Neural cell (in vitro differentiated cells): Measurements from ENCODE around the gene BTG1. TPM values are rescaled to one million over a fixed set of nuclear protein-coding genes. Genes with fewer than 3 reads are reported as not detected.

Source experiments
- H2AFZ ChIP-seq: fragments of 200-600, 300-800 bp; sonication (generic), shearing (Covaris generic); 2 replicates; pipeline ENCODE4 v1.6.0; 2014; ENCODE audit warnings: low read depth, mild to moderate bottlenecking, antibody characterized with exemption, low read length, moderate library complexity
- H3F3A ChIP-seq: fragments of 200-600 bp; shearing (Covaris generic); 2 replicates; pipeline ENCODE4 v1.6.1; 2016; ENCODE audit warnings: mild to moderate bottlenecking, moderate library complexity, mixed read lengths, antibody characterized with exemption, low read length; ENCODE audit not compliant: insufficient read depth, poor library complexity, severe bottlenecking
- H3K27ac ChIP-seq: fragments of 200-600, 300-800 bp; sonication (generic), shearing (Covaris generic); 2 replicates; pipeline ENCODE4 v1.5.1; 2014; ENCODE audit warnings: mild to moderate bottlenecking, low read length, moderate library complexity
- H3K27me3 ChIP-seq: fragments of 300-800, 200-600 bp; sonication (generic), shearing (Covaris generic); 2 replicates; pipeline ENCODE4 v1.6.0; 2014; ENCODE audit warnings: mild to moderate bottlenecking, low read depth, low read length, moderate library complexity; ENCODE audit not compliant: insufficient read depth
- H3K36me3 ChIP-seq: fragments of 300-800, 200-600 bp; sonication (generic), shearing (Covaris generic); 2 replicates; pipeline ENCODE4 v1.5.1; 2014; ENCODE audit warnings: mild to moderate bottlenecking, antibody characterized with exemption, low read length, moderate library complexity; ENCODE audit not compliant: insufficient read depth
- H3K4me2 ChIP-seq: fragments of 300-800, 200-600 bp; sonication (generic), shearing (Covaris generic); 2 replicates; pipeline ENCODE4 v1.6.0; 2014; ENCODE audit warnings: mild to moderate bottlenecking, low read length
- H3K4me3 ChIP-seq: fragments of 300-800, 200-600 bp; sonication (generic), shearing (Covaris generic); 2 replicates; pipeline ENCODE4 v1.5.1; 2014; ENCODE audit warnings: mild to moderate bottlenecking, low read length, moderate library complexity
- H3K79me2 ChIP-seq: fragments of 200-600 bp; shearing (Covaris generic); replicated peaks from 2 replicates; pipeline ENCODE4 v1.6.0; 2014; ENCODE audit warnings: mild to moderate bottlenecking, low read length, moderate library complexity; ENCODE audit not compliant: insufficient read depth
- H3K9ac ChIP-seq: fragments of 300-800, 200-600 bp; sonication (generic), shearing (Covaris generic); 2 replicates; pipeline ENCODE4 v1.6.1; 2016; ENCODE audit warnings: mild to moderate bottlenecking, low read length, mixed read lengths
- H3K9me2 ChIP-seq: fragments of 200-600 bp; shearing (Covaris generic); 2 replicates; pipeline ENCODE4 v1.6.1; 2016; ENCODE audit warnings: mild to moderate bottlenecking, low read length, mixed read lengths; ENCODE audit not compliant: insufficient read depth
- H3K9me3 ChIP-seq: fragments of 200-600, 300-800 bp; sonication (generic), shearing (Covaris generic); 2 replicates; pipeline ENCODE4 v1.6.1; 2016; ENCODE audit warnings: mild to moderate bottlenecking, mixed run types, low read length, moderate library complexity, mixed read lengths
- H4K20me1 ChIP-seq: fragments of 200-600 bp; shearing (Covaris generic); 2 replicates; pipeline ENCODE4 v1.6.1; 2016; ENCODE audit warnings: mild to moderate bottlenecking, mixed run types; ENCODE audit not compliant: insufficient read depth
- EP300 ChIP-seq: fragments of 450-650 bp; conservative IDR thresholded peaks from 2 replicates; pipeline ENCODE4 v1.6.1; 2014; ENCODE audit warnings: antibody characterized with exemption, mild to moderate bottlenecking, moderate library complexity; ENCODE audit not compliant: poor library complexity, severe bottlenecking
- EZH2 ChIP-seq: fragments of 200-600, 300-800 bp; shearing (Covaris generic), sonication (generic); IDR thresholded peaks from 2 replicates; pipeline ENCODE4 v1.6.1; 2014; ENCODE audit warnings: antibody characterized with exemption, low read length, borderline replicate concordance, mild to moderate bottlenecking; ENCODE audit not compliant: insufficient read depth, poor library complexity, severe bottlenecking
- MXI1 ChIP-seq: fragments of 450-650 bp; conservative IDR thresholded peaks from 2 replicates; pipeline ENCODE4 v1.6.1; 2014; ENCODE audit warnings: antibody characterized with exemption, mild to moderate bottlenecking; ENCODE audit not compliant: poor library complexity, severe bottlenecking
- POLR2AphosphoS5 ChIP-seq: IDR thresholded peaks from 2 replicates; pipeline ENCODE4 v1.6.1; 2012
- RAD21 ChIP-seq: fragments of 450-650 bp; conservative IDR thresholded peaks from 2 replicates; pipeline ENCODE4 v1.6.1; 2014; ENCODE audit warnings: antibody characterized with exemption, mild to moderate bottlenecking, moderate library complexity
- SMC3 ChIP-seq: fragments of 450-650 bp; conservative IDR thresholded peaks from 2 replicates; pipeline ENCODE4 v1.6.1; 2014; ENCODE audit warnings: antibody characterized with exemption, mild to moderate bottlenecking, moderate library complexity; ENCODE audit not compliant: poor library complexity
- TAF1 ChIP-seq: IDR thresholded peaks from 2 replicates; pipeline ENCODE4 v1.6.1; 2012; ENCODE audit warnings: low read depth
- polyA plus RNA-seq: library from polyadenylated mRNA; depleted of rRNA; stranded (reverse); fragments of >200 nt; gene quantifications from 2 replicates; pipeline ENCODE4 v1.2.3, GENCODE V29; 2014
- TF ChIP-seq, protein P1 (sequence below): IDR thresholded peaks from 2 replicates; pipeline ENCODE4 v1.6.1; 2012; ENCODE audit warnings: borderline replicate concordance
- TF ChIP-seq, protein P2 (sequence below): fragments of 450-650 bp; IDR thresholded peaks from 2 replicates; pipeline ENCODE4 v1.5.1; 2014; ENCODE audit warnings: antibody characterized with exemption, mild to moderate bottlenecking, moderate library complexity; ENCODE audit not compliant: poor library complexity, severe bottlenecking

BTG1 gene
- polyA plus RNA-seq, 1 donor from 2014 or later: 12.9 TPM

DNA sequence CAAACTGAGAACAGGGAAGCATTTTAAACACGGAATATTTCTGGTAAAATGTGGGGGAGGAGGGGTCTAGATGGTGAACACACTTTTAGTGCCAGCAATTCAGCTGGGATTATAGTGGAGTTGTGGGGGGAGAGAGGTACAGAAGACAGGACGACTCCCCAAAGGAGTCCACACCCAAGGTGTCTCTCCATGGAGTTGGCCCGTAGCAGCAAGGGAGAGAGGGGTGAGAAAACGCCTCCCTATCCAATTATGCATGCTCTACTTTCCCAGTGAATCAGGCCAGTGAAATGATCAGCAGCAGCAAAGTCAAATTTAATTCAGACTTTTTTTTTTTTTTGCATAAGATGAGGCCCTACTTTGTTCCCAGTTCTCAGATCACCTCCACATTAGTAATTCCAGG, 38.6 kb downstream of the BTG1 start:
- Histone ChIP-seq H3K9me3 (no peaks in the 10 kb centered on the region), H4K20me1 (no peaks in the 10 kb centered on the region), H3K27ac (no peak overlapping the region), H3K36me3 (no peaks in the 10 kb centered on the region), H3K9ac (no peak overlapping the region), H3F3A (no peaks in the 10 kb centered on the region), H3K9me2 (no peaks in the 10 kb centered on the region), H3K27me3 (no peaks in the 10 kb centered on the region), H3K79me2 (no peaks in the 10 kb centered on the region), H3K4me3 (no peak overlapping the region), H2AFZ (no peak overlapping the region), H3K4me2 (no peak overlapping the region)
- TF ChIP-seq EP300: no peak
- TF ChIP-seq, protein P1, sequence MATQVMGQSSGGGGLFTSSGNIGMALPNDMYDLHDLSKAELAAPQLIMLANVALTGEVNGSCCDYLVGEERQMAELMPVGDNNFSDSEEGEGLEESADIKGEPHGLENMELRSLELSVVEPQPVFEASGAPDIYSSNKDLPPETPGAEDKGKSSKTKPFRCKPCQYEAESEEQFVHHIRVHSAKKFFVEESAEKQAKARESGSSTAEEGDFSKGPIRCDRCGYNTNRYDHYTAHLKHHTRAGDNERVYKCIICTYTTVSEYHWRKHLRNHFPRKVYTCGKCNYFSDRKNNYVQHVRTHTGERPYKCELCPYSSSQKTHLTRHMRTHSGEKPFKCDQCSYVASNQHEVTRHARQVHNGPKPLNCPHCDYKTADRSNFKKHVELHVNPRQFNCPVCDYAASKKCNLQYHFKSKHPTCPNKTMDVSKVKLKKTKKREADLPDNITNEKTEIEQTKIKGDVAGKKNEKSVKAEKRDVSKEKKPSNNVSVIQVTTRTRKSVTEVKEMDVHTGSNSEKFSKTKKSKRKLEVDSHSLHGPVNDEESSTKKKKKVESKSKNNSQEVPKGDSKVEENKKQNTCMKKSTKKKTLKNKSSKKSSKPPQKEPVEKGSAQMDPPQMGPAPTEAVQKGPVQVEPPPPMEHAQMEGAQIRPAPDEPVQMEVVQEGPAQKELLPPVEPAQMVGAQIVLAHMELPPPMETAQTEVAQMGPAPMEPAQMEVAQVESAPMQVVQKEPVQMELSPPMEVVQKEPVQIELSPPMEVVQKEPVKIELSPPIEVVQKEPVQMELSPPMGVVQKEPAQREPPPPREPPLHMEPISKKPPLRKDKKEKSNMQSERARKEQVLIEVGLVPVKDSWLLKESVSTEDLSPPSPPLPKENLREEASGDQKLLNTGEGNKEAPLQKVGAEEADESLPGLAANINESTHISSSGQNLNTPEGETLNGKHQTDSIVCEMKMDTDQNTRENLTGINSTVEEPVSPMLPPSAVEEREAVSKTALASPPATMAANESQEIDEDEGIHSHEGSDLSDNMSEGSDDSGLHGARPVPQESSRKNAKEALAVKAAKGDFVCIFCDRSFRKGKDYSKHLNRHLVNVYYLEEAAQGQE: no peak
- no peak for TF ChIP-seq EZH2

DNA sequence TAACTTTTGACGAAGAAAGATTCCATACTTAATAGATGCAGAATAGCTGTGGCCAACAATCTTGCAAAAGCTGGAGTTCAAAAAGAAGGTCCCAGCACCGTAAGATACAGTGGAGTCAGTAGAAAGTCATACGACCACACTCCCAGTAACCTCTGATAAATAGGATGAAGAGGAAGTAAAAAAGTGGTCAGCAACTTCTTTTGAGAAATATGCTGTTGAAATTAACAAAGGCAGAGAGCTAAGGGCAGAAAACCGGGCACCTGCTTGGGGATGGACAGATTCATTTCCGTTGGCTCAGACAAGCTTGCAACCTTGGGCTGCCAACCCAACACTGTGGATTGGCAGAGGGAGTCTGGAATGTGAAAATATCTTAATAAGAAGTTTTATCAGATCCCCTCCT, 40.0 kb downstream of the BTG1 start:
- H3K27ac ChIP-seq: no peak overlapping the region
- no peaks in the 10 kb centered on the region for H3K9me2 ChIP-seq
- no peak overlapping the region for H2AFZ ChIP-seq
- no peak overlapping the region for H3K9ac ChIP-seq
- H3K4me2 ChIP-seq: no peak overlapping the region
- no peaks in the 10 kb centered on the region for H3K27me3 ChIP-seq
- no peaks in the 10 kb centered on the region for H3K79me2 ChIP-seq
- H4K20me1 ChIP-seq: no peaks in the 10 kb centered on the region
- H3K36me3 ChIP-seq: no peaks in the 10 kb centered on the region
- no peak overlapping the region for H3K4me3 ChIP-seq
- no peaks in the 10 kb centered on the region for H3F3A ChIP-seq
- TF ChIP-seq SMC3 (no peak), EP300 (no peak), POLR2AphosphoS5 (no peak), EZH2 (no peak), RAD21 (no peak), TAF1 (no peak), MXI1 (no peak)
- TF ChIP-seq, protein P2, sequence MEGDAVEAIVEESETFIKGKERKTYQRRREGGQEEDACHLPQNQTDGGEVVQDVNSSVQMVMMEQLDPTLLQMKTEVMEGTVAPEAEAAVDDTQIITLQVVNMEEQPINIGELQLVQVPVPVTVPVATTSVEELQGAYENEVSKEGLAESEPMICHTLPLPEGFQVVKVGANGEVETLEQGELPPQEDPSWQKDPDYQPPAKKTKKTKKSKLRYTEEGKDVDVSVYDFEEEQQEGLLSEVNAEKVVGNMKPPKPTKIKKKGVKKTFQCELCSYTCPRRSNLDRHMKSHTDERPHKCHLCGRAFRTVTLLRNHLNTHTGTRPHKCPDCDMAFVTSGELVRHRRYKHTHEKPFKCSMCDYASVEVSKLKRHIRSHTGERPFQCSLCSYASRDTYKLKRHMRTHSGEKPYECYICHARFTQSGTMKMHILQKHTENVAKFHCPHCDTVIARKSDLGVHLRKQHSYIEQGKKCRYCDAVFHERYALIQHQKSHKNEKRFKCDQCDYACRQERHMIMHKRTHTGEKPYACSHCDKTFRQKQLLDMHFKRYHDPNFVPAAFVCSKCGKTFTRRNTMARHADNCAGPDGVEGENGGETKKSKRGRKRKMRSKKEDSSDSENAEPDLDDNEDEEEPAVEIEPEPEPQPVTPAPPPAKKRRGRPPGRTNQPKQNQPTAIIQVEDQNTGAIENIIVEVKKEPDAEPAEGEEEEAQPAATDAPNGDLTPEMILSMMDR: no peak
- TF ChIP-seq, protein P1: no peak
- no peaks in the 10 kb centered on the region for H3K9me3 ChIP-seq
